GM12878 (cell line): ENCODE measurements around the gene LRP5. TPM values are rescaled to one million over a fixed set of nuclear protein-coding genes. Genes with fewer than 3 reads are reported as not detected.

Experiments
- BACH1 ChIP-seq: fragments of 450-650 bp; IDR thresholded peaks from 2 replicates; pipeline ENCODE4 v1.6.1; 2017; ENCODE audit warnings: mild to moderate bottlenecking, borderline replicate concordance
- BCL3 ChIP-seq: IDR thresholded peaks from 2 replicates; pipeline ENCODE4 v1.6.1; 2011; ENCODE audit warnings: borderline replicate concordance, low read depth, mild to moderate bottlenecking, moderate library complexity, low read length; ENCODE audit not compliant: insufficient read depth, poor library complexity, severe bottlenecking
- CBX5 ChIP-seq: sonication (generic); IDR thresholded peaks from 2 replicates; pipeline ENCODE4 v1.6.1; 2016; ENCODE audit warnings: low read depth, moderate library complexity, mild to moderate bottlenecking, inconsistent platforms
- CHD4 ChIP-seq: fragments of 200-600 bp; sonication (generic); IDR thresholded peaks from 2 replicates; pipeline ENCODE4 v1.6.1; 2016; ENCODE audit warnings: mild to moderate bottlenecking
- E4F1 ChIP-seq: fragments of 450-650 bp; IDR thresholded peaks from 2 replicates; pipeline ENCODE4 v1.6.1; 2018; ENCODE audit warnings: borderline replicate concordance, mild to moderate bottlenecking; ENCODE audit not compliant: partially characterized antibody
- FOS ChIP-seq: IDR thresholded peaks from 3 replicates; pipeline ENCODE4 v1.6.1; 2011; ENCODE audit warnings: borderline replicate concordance; ENCODE audit not compliant: insufficient read length; ENCODE audit errors: extremely low read depth
- HDAC2 ChIP-seq: fragments of 200-600 bp; sonication (generic); IDR thresholded peaks from 2 replicates; pipeline ENCODE4 v1.6.1; 2017
- MEF2A ChIP-seq: IDR thresholded peaks from 2 replicates; pipeline ENCODE4 v1.6.1; 2011; ENCODE audit warnings: low read depth, mild to moderate bottlenecking, low read length, moderate library complexity; ENCODE audit not compliant: insufficient read depth
- MLLT1 ChIP-seq: fragments of 450-650 bp; IDR thresholded peaks from 2 replicates; pipeline ENCODE4 v1.6.1; 2016; ENCODE audit warnings: mild to moderate bottlenecking
- NFXL1 ChIP-seq: fragments of 450-650 bp; IDR thresholded peaks from 2 replicates; pipeline ENCODE4 v1.6.1; 2017; ENCODE audit warnings: antibody characterized with exemption, mild to moderate bottlenecking, borderline replicate concordance
- PKNOX1 ChIP-seq: fragments of 450-650 bp; IDR thresholded peaks from 2 replicates; pipeline ENCODE4 v1.6.1; 2016; ENCODE audit warnings: mild to moderate bottlenecking
- PML ChIP-seq: IDR thresholded peaks from 2 replicates; pipeline ENCODE4 v1.6.1; 2012; ENCODE audit warnings: low read length, inconsistent platforms
- RCOR1 ChIP-seq: conservative IDR thresholded peaks from 2 replicates; pipeline ENCODE4 v1.6.1; 2012; ENCODE audit warnings: low read depth, low read length, improper control_type of control experiment
- RELA ChIP-seq: fragments of 450-650 bp; IDR thresholded peaks from 2 replicates; pipeline ENCODE4 v1.8.0; 2014; ENCODE audit warnings: borderline replicate concordance; ENCODE audit not compliant: partially characterized antibody
- RFX5 ChIP-seq: IDR thresholded peaks from 2 replicates; pipeline ENCODE4 v1.6.1; 2011; ENCODE audit warnings: low read depth, low read length, improper control_type of control experiment
- TAF1 ChIP-seq: IDR thresholded peaks from 2 replicates; pipeline ENCODE4 v1.6.1; 2011; ENCODE audit warnings: mild to moderate bottlenecking, low read depth, low read length, borderline replicate concordance
- TARDBP ChIP-seq: IDR thresholded peaks from 2 replicates; pipeline ENCODE4 v1.6.1; 2016; ENCODE audit warnings: borderline replicate concordance
- TBL1XR1 ChIP-seq: IDR thresholded peaks from 2 replicates; pipeline ENCODE4 v1.6.1; 2012; ENCODE audit warnings: low read depth, low read length, improper control_type of control experiment
- ZBTB4 ChIP-seq: fragments of 450-650 bp; formaldehyde crosslinking; IDR thresholded peaks from 2 replicates; pipeline ENCODE4 v1.4.0; 2022; ENCODE audit warnings: mild to moderate bottlenecking, moderate library complexity
- ZZZ3 ChIP-seq: IDR thresholded peaks from 2 replicates; pipeline ENCODE4 v1.6.1; 2011; ENCODE audit warnings: low read depth; ENCODE audit not compliant: control insufficient read depth, insufficient read length
- polyA plus RNA-seq, 11 experiments: library from polyadenylated mRNA; depleted of rRNA in 4 of 11; unstranded in 6 of 11; stranded (reverse) in 5 of 11; fragments of >200 nt; fragmentation: Nextera tagmentation in 4 of 11; fragmentation: Illumina TruSeq in 1 of 11; extraction: Ambion mirVana in 4 of 11; extraction: Trizol in 1 of 11; gene quantifications; 1 replicate in 1 of 11; 2 replicates in 10 of 11; pipeline versions ENCODE4 v1.2.1 to v1.2.3, GENCODE V29; 2011 to 2016; ENCODE audit warnings: inconsistent platforms in 2 of 11, missing spikeins in 2 of 11, low read depth in 1 of 11
- total RNA-seq, 4 experiments: library from RNA; depleted of rRNA in 3 of 4; stranded (reverse); fragments of >200 nt in 3 of 4; fragmentation: Illumina TruSeq in 1 of 4; extraction: Trizol in 1 of 4; gene quantifications; 2 replicates each; pipeline versions ENCODE4 v1.2.1 to v1.2.3, GENCODE V29; 2013 to 2021

Gene LRP5
- total and polyA plus RNA-seq, 10 of the 15 experiments (the other 5 are each of a cell fraction or from before 2014, with no cell fraction given) = 0.37 to 34.0 (median 6.6) TPM

- TF ChIP-seq E4F1 (no peak), PKNOX1 (peak; percentile 31; the same call in 1 of the 2 replicates), RFX5 (no peak), TBL1XR1 (no peak), ZZZ3 (no peak), PML (no peak), TARDBP (no peak), FOS (no peak), TAF1 (no peak), RCOR1 (no peak), NFXL1 (no peak), CHD4 (no peak), MEF2A (no peak), CBX5 (no peak), HDAC2 (no peak), RELA (no peak), BCL3 (no peak), MLLT1 (peak; percentile 59; the same call in 1 of the 2 replicates), BACH1 (no peak), ZBTB4 (CRISPR knock-in tag) (no peak)
Measured at GRCh38 chr11:68471360-68472340, 159.3 kb downstream of the LRP5 start (continued).
